SH-SY5Y (cell line): ENCODE data around the gene PRIM1.

Experiments used
- GATA2 ChIP-seq: IDR thresholded peaks from 2 replicates; pipeline ENCODE4 v1.6.1; 2011; ENCODE audit warnings: mild to moderate bottlenecking, low read depth, low read length
- GATA3 ChIP-seq: IDR thresholded peaks from 2 replicates; pipeline ENCODE4 v1.6.1; 2011; ENCODE audit warnings: low read depth, mild to moderate bottlenecking, low read length, moderate library complexity

PRIM1 gene

DNA sequence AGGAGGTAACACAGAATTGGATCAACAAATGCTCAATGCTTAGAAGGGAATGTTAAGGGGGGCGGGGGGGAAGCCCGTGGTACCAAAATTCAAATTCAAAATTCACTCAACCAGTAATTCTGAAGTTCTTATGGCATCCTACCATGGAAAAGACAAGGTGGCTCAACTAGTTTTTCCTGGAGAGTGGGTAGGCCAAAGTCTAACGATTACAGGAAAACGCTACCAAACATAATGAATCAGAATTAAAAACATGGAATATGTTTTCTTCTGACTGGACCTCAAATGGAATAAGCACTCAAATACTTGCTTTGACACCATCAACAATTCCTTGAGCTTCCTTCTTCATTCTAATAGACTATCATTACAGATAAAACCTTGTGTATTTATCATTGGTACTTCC, 29.3 kb downstream of the PRIM1 start:
- TF ChIP-seq GATA2 (no peak), GATA3 (no peak)

GRCh38 chr12:56721721-56722120, 30.4 kb downstream of the PRIM1 start:
- TF ChIP-seq GATA3 = no peak
- no peak for TF ChIP-seq GATA2

DNA sequence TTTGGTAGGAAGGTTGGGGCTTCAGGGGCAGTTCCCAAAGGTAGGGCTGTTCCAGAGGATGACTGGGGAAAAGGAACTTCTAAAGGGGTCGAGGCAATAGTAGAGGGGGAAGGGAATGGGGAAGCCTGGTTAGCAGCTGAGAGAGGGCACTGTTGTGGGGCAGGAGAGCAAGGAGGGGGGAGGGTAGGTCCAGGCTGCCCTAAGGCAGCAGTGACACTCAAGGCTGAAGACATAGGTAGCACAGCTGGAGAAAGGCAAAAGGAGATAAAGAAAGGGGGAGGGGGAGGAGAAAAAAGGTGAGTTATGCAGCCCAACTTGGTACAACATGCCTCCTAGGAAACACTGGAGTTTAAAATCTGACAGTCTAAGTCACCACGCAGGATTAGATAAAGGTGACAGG, 30.9 kb downstream of the PRIM1 start:
- TF ChIP-seq GATA3 (no peak), GATA2 (no peak)

- no peak for TF ChIP-seq GATA2
- no peak for TF ChIP-seq GATA3
These were observed 31.4 kb downstream of the PRIM1 start for GRCh38 chr12:56720731-56721151.

- TF ChIP-seq GATA3 (no peak), GATA2 (no peak)
These were observed 33.1 kb downstream of the PRIM1 start for GRCh38 chr12:56719056-56719455.

- TF ChIP-seq GATA2 (no peak), GATA3 (no peak)
These were observed 33.5 kb downstream of the PRIM1 start for GRCh38 chr12:56718636-56719035.

DNA sequence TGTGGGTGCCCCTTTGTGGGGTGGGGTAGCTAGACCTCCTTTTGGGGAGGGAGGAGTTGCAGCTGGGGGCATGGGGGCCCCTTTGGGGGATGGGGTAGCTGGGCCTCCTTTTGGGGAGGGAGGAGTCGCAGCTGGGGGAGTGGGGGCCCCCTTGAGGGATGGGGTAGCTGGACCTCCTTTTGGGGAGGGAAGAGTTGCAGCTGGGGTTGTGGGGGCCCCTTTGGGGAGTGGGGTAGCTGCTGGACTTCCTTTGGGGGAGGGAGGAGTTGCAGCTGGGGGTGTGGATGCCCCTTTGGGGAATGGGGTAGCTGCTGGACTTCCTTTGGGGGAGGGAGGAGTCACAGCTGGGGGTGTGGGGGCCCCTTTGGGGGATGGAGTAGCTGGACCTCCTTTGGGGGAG, 34.0 kb downstream of the PRIM1 start:
- TF ChIP-seq GATA3 (no peak), GATA2 (no peak)

GRCh38 chr12:56716933-56717880, 34.9 kb downstream of the PRIM1 start:
- no peak for TF ChIP-seq GATA2
- TF ChIP-seq GATA3 = no peak

GRCh38 chr12:56716458-56716857, 35.7 kb downstream of the PRIM1 start:
- no peak for TF ChIP-seq GATA2
- TF ChIP-seq GATA3 = no peak

DNA sequence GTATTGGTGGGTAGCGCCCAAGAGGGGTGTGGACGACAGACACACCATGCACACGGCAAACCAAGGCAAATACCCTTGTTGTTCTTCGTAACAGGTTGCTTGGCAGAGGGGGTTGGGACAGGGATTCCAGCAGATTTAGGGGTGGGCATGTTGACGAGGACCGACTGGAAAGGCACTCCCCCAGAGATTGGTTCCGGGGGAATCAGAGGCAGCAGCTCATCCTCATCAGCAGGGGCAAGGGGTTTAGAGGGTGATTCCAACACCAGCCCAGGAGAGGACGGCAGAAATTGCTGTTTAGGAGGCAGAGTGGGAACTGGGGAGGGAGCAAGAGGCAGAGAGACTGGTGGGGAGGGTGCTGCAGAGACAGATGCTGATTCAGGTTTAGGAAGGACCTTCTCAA, 36.3 kb downstream of the PRIM1 start:
- TF ChIP-seq GATA2 (no peak), GATA3 (no peak)

DNA sequence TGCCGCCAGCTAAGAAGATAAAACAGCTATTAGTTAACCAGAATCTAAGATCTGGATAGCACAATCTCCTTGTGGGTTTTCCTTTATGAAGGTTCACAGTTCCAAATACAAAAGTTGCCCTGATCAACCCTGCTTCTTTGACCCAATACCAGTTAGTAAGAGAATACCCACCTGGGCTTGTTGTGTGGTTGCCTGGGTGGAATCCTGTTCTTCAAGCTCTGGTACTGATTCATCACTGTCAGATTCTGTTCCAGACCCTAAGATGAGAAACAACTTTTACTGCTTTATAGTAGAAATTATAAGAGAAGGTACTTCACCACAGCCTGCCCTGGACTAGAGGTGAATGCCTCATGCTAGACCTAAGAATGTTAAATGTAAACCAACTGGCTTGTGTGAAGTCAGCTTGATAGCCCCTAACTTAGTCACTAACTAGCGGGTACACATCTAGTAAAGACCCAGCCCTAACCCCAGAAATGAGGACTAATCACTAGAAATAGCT, 37.6 kb downstream of the PRIM1 start:
- TF ChIP-seq GATA2 = no peak
- TF ChIP-seq GATA3 = no peak

- TF ChIP-seq GATA3 (no peak), GATA2 (no peak)
These were observed 38.8 kb downstream of the PRIM1 start for GRCh38 chr12:56713345-56713744.

DNA sequence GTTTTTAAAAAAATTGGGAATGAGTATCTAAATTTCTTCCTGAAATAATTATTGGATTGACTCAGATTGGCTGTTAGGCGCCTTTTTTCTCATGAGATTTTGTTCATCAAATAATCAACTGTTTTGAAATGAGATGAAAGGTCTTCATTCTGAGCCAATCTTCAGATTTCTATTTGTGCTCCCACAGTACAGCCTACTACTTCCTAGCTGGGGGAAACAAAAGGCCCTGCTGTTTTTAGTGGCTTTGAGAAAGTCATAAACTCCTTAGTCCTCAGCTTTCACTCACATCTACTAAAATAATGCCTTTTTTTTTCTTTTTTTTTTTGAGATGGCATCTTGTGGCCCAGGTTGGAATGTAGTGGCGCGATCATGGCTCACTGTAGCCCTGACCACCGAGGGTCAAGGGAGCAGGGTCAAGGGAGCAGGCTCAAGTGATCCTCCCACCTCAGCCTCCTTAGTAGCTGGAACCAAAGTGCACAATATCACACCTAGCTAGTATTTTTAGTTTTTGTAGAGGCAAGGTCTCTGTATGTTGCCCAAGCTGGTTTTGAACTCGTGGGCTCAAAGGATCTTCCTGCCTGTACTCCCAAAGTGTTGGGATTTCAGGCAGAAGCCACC, 42.3 kb downstream of the PRIM1 start:
- no peak for TF ChIP-seq GATA3
- TF ChIP-seq GATA2 = no peak

DNA sequence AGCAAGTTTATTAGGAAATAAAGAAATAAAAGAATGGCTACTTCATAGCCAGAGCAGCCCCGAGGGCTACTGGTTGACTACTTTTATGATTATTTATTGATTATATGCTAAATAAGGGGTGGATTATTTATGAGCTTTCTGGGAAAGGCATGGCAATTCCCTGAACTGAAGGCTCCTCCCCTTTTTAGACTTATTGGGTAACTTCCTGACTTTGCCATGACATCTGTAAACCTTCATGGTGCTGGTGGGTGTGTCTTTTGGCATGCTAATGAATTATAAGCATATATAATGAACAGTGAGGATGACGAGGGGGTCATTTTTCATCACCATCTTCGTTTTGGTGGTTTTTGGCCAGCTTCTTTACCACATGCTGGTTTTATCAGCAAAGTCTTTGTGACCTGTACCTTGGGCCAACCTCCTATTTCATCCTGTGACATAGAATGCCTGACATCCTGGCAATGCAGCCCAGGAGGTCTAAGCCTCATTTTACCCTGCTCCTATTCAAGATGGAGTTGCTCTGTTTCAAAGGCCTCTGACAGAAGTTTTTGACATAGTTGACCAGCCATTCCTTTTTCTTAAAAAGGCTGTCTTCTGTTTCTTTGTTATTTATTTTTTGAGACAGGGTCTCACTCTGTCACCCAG, 53.0 kb downstream of the PRIM1 start:
- TF ChIP-seq GATA2 (no peak), GATA3 (no peak)
